ENCODE data around the gene MYOM3.

Gene MYOM3

DNA sequence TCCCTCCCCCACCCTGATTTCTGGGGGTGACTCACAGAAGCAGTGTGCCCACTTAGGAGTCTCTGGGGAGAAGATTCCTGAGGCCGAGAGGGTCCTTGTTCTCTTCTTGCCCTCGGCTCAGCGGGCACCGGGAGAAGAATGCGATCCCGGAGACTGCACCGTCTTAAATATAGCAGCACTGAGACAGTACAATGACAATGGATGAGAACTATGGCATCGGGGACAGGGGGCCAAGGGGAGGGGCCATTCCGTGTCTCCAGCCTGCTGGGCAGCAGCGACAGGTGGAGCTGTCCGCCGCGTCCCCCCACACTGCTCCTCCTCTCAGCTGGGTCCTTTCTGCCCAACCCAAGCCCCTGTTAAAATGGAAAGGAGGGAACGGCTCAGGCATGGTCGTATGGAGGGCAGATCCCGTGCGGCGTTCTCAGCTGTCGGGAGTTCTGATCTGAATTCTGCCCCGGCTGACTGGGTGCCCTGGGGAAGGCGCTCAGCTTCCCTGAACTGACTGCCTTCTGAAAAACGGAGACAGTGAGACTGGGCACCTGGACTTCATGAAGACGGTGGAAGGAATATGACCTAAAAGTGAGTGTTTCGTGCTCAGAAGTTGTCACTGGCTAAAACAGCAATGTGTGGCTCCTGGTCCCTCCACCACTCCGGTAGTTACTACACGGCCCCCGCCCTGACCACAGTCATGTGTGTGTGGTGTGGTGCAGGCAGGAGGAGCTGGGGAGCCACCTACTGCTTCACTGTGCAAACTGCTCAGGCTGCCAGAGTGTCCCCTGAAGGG, at the start of gene MYOM3:
Gene MYOM3, minus strand, starts transcription at position 140 of the 784 bp plus-strand sequence. CDS start 3,499 bp downstream, outside the sequence.
- DNase-seq (ENCODE audit: low read depth, low spot score) = peak; percentile 9

DNA sequence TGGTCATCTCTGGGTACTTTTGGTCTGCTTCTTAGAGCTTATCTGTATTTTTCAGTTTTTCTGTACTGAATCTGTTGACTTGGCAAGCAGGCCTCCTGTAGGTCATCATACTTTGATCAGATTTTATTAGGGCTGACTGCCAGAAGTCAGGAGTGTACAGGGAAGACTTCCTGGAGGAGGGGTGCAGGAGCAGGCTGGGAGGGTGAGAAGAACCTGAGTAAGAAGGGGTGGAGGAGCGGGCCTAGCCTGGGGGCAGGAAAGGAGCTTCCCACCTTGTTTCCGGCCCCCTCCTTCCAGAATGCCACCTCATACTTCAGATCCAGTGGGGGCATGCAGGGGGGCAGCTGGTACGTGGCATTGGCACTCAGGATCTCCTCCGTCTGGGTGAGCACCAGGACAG, 49.3 kb upstream of the MYOM3 start:
- no peak for DNase-seq (ENCODE audit: low read depth, low spot score)

DNA sequence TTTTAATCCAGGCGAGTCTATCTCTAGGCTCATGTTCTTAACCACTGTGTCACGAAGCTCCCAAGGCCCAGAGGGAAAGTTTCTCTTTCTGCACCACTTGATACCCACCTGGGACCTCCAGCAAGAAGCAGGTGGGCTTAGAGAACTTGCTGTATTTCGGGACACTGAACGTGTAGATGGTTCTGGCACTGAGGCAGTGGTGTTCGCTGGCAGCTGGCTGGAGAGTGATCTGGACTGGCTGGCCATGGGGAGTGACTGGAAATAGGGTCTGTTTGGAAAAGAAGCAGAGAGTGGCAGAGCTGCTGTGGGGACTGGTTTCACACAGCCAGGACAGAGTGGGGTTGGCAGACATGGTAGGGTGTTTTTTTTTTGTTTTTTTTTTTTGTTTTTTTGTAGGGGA, 47.4 kb upstream of the MYOM3 start:
- no peak for DNase-seq (ENCODE audit: low read depth, low spot score)

DNA sequence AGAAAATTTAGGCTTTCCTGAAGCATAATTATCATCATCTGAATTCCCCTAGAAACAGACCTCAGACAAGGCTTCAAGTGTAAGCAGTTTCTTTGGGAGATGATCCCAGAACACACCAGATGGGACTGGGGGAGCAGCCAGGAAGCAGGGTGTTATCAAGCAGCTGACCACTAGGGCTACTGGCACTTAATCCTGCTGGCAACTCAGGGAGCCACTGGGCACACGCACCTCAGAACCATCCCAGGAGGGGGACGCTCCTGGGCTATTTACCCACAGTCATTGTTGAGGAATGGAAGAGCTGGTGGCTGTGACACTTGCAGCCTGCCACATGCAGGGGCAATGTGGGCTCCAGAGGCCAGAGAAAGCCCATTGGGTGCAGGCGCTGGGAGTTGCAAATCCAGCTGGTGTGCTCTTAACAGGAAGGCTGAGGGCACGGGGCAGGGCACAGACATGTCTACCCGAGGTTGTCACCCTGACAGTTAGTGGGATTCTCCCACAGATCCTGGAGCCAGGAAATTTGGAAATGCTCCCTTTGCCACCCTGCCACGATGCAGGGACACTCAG, 46.1 kb upstream of the MYOM3 start:
- DNase-seq (ENCODE audit: low read depth, low spot score) = no peak

DNA sequence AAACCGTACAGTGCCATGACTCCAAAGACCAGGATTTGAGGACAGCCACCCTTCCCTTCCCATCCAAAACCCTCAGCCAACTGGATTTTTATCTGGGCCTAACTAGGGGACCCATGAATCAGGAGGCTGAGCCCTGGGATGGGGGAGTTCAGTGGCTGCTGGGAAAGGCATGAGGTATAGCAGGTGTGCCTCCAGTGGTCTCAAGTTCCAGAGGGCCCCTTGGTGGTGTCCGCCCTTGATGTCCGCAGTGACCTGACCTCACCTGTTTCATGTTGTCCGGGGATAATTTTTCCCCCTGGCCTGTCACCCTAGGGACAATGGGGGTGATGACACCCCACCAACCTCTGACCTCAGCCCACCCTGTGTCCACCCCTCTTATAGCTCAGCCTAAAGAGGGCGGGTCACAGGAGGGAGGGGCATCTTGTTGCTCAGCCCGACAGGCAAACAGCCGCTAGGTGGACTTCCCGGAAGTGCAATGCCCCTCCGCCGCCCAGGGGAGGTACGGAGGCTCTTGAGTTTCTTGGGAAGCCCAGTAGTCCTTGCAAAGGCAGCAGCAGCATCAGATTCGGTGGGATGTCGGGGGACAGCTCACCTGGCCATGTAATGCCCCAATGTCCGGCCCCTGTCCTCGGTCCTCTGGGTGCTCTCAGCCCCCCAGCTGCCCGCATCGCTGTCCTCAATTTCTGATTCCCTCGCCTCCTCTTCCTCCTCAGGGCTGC, 44.8 kb upstream of the MYOM3 start:
- no peak for DNase-seq (ENCODE audit: low read depth, low spot score)

DNA sequence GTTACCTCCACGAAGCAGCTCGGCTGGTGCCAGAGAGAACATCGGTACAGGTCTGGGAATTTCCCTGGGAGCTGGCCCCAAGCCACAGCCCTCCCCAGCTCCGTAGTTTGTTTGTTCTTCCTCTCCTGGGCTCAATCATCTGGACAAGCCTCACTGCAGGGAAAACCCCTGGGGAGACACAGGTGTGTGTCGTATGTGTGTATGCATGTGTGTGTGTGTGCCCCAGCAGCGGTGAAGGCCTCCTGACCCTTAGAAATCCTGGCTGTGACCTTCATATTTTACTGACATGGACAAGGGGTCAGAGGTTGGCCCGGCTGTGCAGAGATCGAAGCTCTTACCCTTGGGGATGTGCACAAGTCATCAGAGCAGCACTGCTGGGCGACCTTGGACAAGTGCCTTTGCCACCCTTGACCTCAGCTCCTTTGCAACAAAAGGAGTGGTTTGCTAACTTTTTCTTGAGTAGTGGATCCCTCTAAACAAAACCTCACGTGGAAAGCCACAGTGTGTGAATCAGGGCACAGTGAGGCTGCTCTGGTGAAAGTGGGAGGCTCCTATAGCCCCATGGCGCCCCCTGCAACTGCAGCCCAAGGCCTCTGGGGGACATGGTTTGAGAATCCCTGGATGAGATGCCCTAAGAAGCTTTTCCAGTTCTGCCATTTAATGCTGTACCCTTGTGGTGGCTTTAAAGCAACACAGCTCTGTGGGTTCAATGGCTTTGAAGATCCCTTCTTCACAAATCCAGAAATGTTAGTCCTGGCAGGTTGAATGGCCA, 43.3 kb upstream of the MYOM3 start:
- DNase-seq (ENCODE audit: low read depth, low spot score) = no peak

DNA sequence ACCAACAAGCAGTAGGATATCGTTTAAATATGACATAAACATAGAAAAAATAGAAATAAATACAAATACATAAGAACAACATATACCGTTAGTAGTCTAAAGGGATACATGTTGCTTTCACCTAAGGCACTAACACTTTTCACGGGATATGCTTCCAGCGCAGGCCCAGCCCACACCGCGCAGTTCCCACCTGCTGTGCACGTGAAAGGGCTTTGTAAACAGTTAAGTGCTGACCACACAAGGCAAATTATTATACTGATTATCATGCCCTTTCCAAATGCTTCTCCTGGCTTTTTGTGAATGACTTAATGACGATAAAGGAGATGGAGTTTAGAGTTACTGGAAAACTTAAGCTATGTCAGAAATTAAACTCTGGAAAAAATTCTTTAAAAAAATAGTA, 42.3 kb upstream of the MYOM3 start:
- DNase-seq (ENCODE audit: low read depth, low spot score) = no peak

DNA sequence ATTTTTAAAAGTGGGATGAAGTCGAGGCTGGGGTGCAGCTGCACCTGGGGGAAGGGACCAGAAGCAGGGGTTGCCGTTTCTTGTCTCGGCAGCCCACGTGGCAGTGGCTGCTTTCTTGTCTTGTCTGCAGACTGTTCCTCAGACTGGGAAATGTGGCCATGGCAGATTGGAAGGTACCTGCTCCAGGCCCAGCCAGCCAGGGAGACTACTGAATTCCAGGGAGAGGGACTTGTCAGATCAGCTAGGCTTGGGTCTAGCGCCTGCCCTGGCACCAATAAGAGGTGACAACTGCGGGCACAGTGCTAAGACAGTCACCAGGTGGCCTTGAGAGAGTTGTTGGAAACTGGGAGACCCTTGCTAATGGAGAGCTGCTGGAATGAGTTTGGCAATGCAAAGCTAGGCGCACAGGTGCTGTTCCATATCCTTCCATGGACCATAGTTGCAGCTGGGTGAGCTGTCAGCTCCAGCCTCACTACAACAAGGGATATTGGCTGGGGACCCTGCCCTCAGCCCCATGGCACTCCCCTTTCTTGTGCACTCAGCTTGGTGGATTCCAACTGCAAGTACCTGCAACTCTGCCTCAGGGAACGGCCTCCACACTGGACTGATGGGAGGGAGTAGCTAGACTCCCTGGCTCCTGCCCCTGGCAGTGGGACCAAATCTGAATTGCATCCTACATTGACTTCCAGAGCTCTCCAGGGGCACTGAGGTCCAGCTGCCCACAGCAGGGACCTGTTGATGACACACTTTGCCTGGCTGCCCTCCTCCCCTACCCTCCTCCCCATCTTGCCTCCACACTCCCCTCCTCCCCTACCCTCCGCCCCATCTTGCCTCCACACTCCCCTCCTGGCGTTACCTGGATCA, 40.9 kb upstream of the MYOM3 start:
- no peak for DNase-seq (ENCODE audit: low read depth, low spot score)

DNA sequence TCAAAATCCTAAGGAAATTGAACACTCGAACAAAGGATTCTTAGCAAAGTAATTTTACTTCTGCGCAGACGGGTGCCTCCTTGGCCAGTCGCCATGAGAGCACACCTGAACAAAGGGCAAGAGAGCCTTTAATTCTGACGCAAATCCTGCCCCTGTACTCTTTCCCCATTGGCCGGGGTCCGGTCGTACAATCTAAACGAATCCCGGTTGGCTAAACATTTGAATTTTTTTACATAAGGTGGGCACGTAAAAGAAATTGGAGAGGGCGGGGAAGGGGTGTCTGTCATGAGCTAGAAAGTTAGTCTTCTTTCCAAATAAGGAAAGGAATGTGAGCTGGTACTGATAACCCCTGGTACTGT, 39.2 kb upstream of the MYOM3 start:
- DNase-seq (ENCODE audit: low read depth, low spot score) = peak; percentile 95

DNA sequence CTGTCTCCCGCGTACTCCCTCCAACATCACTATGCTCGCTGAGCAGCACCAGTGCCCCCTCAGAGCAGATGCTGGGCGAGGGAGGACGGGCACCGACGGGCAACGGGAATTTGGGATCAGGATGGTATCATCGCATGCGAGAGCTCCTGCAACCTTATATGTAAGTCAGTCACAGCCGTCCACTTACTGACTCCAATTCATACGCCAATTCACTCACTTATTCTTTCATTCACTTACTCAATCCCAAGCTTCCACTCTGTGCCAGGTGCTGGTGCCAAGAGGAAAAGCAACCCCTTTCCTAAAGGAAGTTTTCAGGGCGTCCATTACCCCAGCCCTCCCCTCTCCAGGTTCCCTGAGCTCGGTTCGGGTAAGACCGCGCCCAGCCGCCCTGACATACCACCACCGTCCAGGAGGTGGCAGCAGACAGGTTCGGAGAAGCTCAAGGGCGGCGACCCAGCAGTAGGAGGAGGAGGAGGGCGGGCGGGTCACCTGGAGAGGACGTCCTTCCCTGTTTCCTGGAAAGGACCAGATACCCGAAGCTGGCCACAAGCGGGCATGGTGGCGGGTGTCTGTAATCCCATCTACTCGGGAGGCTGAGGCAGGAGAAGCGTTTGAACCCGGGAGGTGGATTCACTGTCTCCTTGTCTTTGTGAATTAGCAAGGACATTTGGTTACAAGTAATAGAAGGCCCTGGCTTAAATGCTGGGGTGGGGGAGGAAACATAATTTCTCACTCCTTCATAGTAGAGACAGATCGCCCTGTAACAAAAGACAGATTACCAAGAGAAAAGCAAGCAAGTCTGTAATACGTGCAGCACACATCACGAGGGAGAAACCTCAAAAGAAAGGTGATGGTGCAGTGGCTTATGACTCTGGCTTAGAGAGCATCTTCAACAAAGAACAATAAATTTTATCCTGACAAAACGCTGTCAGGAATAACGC, 38.6 kb upstream of the MYOM3 start:
- peak; percentile 72 for DNase-seq (ENCODE audit: low read depth, low spot score)

DNA sequence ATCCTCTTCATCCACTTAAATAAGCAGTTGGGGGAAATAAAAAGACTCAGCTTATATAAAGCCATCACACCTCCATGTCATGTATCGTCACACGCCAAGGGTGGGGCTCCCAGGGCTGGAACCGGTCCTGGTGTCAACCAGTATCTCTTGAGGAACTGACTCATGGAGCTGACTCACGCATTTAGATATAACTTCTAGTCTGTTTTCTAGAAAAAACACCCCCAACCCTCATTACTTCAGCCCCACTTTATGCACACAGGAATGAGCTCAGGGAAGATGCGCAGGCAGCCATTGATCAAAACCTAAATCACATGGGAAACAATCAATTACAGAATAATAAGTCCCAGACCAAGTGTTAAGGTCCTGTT, 37.9 kb upstream of the MYOM3 start:
- no peak for DNase-seq (ENCODE audit: low read depth, low spot score)

DNA sequence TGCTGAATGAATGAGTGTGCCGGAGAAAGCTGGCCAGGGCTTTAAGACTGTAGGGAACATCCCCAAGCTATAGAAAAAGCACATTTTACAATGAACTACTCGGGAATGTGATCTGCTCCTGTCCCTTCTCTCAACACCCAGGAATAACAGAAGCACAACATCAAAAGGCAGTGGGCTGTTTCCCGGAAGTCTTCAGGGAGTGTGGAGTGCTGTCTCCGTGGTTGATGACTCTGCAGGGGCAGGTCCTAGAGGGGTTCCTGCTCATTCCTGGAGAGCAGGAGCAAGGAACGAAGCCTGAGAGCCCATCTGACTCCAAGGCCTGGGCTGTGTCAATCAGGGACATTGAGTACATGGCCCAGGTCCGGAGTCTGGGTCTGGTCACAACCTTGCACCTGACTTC, 35.9 kb upstream of the MYOM3 start:
- DNase-seq (ENCODE audit: low read depth, low spot score) = no peak

DNA sequence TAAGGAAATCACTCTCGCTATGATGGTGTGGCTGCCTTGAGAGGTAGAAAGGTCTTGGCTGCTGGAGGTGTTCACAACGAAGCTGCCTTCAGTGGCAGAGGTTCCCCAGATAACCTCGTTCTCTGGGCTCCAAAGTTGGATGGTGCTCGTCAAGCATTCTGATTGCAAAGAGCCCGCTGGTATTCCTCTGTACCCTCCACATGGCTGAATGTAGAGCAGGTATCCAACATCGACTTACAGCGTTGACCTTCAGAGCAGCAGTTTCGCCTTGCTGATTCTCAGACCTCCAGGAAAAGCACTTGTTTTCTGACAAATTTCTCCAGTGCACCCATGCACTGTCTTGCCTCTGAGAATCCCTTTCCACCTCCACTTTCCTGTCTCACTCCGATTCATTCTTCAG, 35.3 kb upstream of the MYOM3 start:
- DNase-seq (ENCODE audit: low read depth, low spot score) = no peak

DNA sequence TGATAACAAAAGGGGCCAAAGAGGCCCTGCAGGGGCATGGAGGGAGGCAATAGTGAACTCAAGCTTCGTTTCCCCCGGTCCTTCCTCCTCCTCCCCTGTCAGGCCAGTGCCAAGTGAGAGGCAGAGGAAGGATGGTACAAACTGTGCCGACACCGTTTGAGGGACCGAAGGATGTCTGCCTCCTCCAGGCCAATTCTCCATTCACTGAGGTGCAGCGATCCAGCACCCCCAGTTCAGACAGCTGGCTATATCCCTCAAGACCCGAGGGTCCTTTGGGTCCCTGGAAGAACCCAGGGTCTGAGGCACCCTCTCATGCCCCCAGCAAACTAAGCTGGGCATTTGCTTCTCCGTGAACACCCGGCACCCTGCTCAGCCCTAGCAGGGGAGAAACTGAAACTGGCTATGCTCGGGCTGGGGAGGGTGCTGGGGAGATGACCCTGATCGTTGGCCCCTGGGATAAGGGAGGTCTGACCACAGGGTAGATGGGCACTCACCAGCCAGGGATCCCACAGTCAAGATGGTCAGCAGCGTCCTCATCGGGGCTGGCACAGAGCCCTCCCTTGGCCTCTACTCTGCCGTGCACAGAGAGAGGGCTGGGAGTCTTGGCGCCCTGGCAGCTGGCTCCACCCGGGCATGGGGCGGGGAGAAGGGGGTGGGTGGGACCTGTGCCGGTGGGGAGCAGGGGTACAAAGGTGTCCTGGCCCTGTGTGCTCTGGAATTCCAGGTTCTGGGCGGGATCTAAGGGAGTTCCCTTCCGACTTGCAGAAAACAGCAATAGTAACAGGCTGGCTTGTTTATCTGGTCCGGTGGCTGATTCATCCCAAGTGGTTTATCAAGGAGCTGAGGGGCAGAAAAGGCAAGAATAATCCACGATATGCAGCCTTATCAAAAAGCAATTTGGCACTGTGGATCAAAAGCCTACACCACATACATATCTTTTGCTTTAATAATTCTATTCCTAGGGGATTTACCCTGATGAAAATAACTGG, 30.9 kb upstream of the MYOM3 start, which contains the start of gene IL22RA1:
Gene IL22RA1, minus strand, starts transcription at position 595 of the 989 bp plus-strand sequence. Its CDS starts 58 bp downstream, at position 537.
- no peak for DNase-seq (ENCODE audit: low read depth, low spot score)

DNA sequence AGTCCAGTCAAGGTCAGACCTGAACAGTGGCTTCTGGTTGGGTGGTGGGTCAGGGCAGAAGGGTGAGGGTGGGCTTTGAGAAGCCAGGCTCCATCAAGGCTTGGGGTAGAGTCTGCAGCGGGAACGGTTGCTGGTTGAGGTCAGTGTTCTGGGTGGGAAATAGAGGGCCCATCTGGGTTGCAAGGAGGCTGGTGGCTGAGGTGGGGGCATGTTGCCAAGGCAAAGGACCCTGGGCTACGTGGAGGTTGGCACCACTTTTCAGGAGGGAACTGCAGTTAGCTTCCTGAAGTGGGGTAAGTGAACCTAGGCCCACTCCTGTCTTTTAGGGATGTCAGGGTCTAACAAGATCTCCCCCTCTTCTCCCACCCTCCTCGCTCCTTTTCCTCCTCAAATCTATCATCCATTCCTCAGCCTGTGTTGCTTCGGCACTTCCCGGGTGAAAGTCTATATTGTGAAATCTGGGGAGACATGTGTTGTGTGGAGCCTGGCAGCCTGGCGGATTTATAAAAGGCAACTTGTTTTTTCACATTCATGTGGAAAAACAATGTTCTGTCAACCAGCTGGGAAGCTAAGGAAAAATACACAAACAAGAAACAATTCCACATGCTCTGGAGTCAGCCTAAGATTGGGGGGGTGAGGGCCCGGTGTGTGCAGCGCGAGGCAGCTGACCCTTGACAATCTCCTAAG, 29.5 kb upstream of the MYOM3 start:
- DNase-seq (ENCODE audit: low read depth, low spot score) = no peak

DNA sequence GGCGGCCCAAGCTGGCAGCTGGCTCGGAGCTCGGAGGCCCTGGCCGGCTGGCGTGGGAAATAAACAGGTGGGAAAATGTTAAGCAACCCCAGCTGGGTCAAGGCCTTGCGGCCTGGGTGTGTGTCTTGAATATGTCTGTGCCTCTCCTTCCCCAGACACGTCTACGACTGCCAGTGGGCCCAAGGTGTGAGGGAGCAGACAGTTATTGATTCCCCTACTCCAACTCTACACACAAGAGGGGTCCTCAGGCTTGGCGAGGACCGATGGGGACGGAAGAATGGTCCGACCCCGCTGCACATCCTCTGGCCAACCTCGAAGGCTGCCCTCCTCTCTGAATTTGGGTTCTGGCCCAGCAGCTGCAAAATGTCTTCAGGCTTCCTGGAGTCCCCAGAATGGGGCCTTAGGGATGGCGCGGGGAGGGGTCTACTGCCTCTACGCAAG, 28.8 kb upstream of the MYOM3 start:
- DNase-seq (ENCODE audit: low read depth, low spot score) = no peak

DNA sequence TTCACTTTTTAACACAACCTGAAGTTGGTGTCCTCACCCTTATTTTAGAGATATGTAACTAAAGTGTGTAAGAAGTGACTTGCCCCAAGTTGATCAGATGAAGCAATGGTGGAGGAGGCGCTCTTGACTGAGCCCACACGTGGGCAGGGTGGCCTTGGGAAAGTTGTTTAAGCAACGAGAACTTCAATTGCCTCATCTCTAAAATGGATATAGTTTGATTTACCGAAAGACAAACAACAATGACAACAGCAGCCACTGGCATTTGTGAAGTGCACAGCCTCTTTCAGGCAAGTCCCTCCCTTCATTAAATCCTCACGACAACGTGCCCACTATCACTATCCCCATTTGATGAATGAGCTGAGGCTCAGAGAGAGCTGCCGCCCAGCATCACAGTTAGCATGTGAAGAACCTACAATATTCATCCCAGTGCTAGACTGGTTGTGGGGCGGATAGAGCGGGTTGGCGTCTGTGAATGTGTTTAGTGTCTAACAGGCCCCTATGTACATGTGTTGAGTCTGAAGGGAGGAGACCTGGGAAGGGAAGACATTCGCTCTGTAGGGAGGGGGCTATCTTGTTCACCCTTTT, 28.0 kb upstream of the MYOM3 start:
- DNase-seq (ENCODE audit: low read depth, low spot score) = no peak

DNA sequence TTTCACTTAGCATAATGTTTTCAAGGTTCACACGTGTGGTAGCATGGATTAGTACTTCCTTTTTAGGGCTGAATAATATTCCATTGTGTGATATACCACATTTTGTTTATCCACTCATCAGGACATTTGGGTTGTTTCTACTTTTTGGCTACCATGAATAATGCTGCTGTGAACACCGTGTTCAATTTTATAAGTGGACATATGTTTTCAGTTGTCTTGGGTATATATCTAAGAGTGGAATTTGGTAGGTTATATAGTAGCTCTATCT, 27.2 kb upstream of the MYOM3 start:
- no peak for DNase-seq (ENCODE audit: low read depth, low spot score)
